ENCODE measurements around the gene VAMP8.

The VAMP8 gene

GRCh38 chr2:85529809-85530208, 47.6 kb upstream of the VAMP8 start:
- H4K20me1 ChIP-seq (ENCODE audit: low read depth, low read length) = no peaks in the 10 kb centered on the region
- H3F3A ChIP-seq (ENCODE audit: insufficient read depth) = no peaks in the 10 kb centered on the region; the same call in 1 of the 2 replicates
- no peak overlapping the region for H2AFZ ChIP-seq (ENCODE audit: low read depth, low read length, severe bottlenecking)
- no peak overlapping the region for H3K27ac ChIP-seq (ENCODE audit: low read depth, low read length)
- TF ChIP-seq CTCF (IDR thresholded peaks at IDR 0.05; ENCODE audit: insufficient read depth, low read length, poor library complexity, severe bottlenecking) (no peak), EZH2phosphoT487 (conservative IDR thresholded peaks at IDR 0.05; ENCODE audit: low read length) (no peak)
- no peaks in the 10 kb centered on the region for H3K27me3 ChIP-seq (ENCODE audit: low read length)
- H3K4me3 ChIP-seq (ENCODE audit: insufficient read depth, low read length, poor library complexity, severe bottlenecking) = no peak overlapping the region
- no peaks in the 10 kb centered on the region for H3K9me2 ChIP-seq (replicated peaks; ENCODE audit: insufficient read depth, low read length)
- H3K36me3 ChIP-seq (ENCODE audit: low read length) = no peaks in the 10 kb centered on the region
- no peaks in the 10 kb centered on the region for H3K9me3 ChIP-seq (ENCODE audit: insufficient read depth, low read length)
- no peak overlapping the region for H3K4me2 ChIP-seq (ENCODE audit: low read depth, low read length, poor library complexity, severe bottlenecking)
- no peaks in the 10 kb centered on the region for H3K79me2 ChIP-seq (ENCODE audit: insufficient read depth, low read length)
- no peak overlapping the region for H3K9ac ChIP-seq (ENCODE audit: low read length)

GRCh38 chr2:85531589-85531988, 45.8 kb upstream of the VAMP8 start:
- no peaks in the 10 kb centered on the region for H4K20me1 ChIP-seq (ENCODE audit: low read depth, low read length)
- no peak overlapping the region for H3K4me3 ChIP-seq (ENCODE audit: insufficient read depth, low read length, poor library complexity, severe bottlenecking)
- H3K9me2 ChIP-seq (replicated peaks; ENCODE audit: insufficient read depth, low read length) = no peaks in the 10 kb centered on the region
- H2AFZ ChIP-seq (ENCODE audit: low read depth, low read length, severe bottlenecking) = no peak overlapping the region
- H3K27ac ChIP-seq (ENCODE audit: low read depth, low read length) = no peak overlapping the region
- no peaks in the 10 kb centered on the region for H3K36me3 ChIP-seq (ENCODE audit: low read length)
- H3K27me3 ChIP-seq (ENCODE audit: low read length) = no peaks in the 10 kb centered on the region
- H3K79me2 ChIP-seq (ENCODE audit: insufficient read depth, low read length) = no peaks in the 10 kb centered on the region
- H3K9ac ChIP-seq (ENCODE audit: low read length) = no peak overlapping the region
- H3K9me3 ChIP-seq (ENCODE audit: insufficient read depth, low read length) = no peaks in the 10 kb centered on the region
- H3K4me2 ChIP-seq (ENCODE audit: low read depth, low read length, poor library complexity, severe bottlenecking) = no peak overlapping the region
- H3F3A ChIP-seq (ENCODE audit: insufficient read depth) = no peaks in the 10 kb centered on the region; the same call in 1 of the 2 replicates
- TF ChIP-seq EZH2phosphoT487 (conservative IDR thresholded peaks at IDR 0.05; ENCODE audit: low read length) (no peak), CTCF (IDR thresholded peaks at IDR 0.05; ENCODE audit: insufficient read depth, low read length, poor library complexity, severe bottlenecking) (no peak)

- H3F3A ChIP-seq (ENCODE audit: insufficient read depth) = peaks cover 9% of the 10 kb centered on the region; the same call in 1 of the 2 replicates
- H3K4me2 ChIP-seq (ENCODE audit: low read depth, low read length, poor library complexity, severe bottlenecking) = no peak overlapping the region
- H3K79me2 ChIP-seq (ENCODE audit: insufficient read depth, low read length) = peaks cover 8% of the 10 kb centered on the region
- no peak overlapping the region for H2AFZ ChIP-seq (ENCODE audit: low read depth, low read length, severe bottlenecking)
- no peak overlapping the region for H3K9ac ChIP-seq (ENCODE audit: low read length)
- H3K27ac ChIP-seq (ENCODE audit: low read depth, low read length) = no peak overlapping the region
- no peaks in the 10 kb centered on the region for H3K36me3 ChIP-seq (ENCODE audit: low read length)
- no peak overlapping the region for H3K4me3 ChIP-seq (ENCODE audit: insufficient read depth, low read length, poor library complexity, severe bottlenecking)
- H3K9me3 ChIP-seq (ENCODE audit: insufficient read depth, low read length) = no peaks in the 10 kb centered on the region
- no peak for TF ChIP-seq EZH2phosphoT487 (conservative IDR thresholded peaks at IDR 0.05; ENCODE audit: low read length)
- TF ChIP-seq CTCF (IDR thresholded peaks at IDR 0.05; ENCODE audit: insufficient read depth, low read length, poor library complexity, severe bottlenecking) = no peak
- H3K9me2 ChIP-seq (replicated peaks; ENCODE audit: insufficient read depth, low read length) = no peaks in the 10 kb centered on the region
- H3K27me3 ChIP-seq (ENCODE audit: low read length) = no peaks in the 10 kb centered on the region
- no peaks in the 10 kb centered on the region for H4K20me1 ChIP-seq (ENCODE audit: low read depth, low read length)
These were observed 43.3 kb upstream of the VAMP8 start for GRCh38 chr2:85534099-85534498.
